Activated naive CD4-positive, alpha-beta T cell treated with anti-CD3 and anti-CD28 coated beads for 36 hours (primary cell): Measurements from ENCODE around the gene KCNQ1. TPM values are rescaled to one million over a fixed set of nuclear protein-coding genes. Genes with fewer than 3 reads are reported as not detected.

Experiments
- CTCF ChIA-PET: fragments of 350-600 bp; sonication (Branson Sonifier 250); formaldehyde crosslinking; loops from one replicate; lab custom pipeline; 2021; ENCODE audit warnings: antibody characterized with exemption; lab: Charles Lee
- DNase-seq: peaks from one replicate; pipeline ENCODE4 v3.0.0-alpha.2; 2020
- H3K27ac Mint-ChIP-seq: one replicate; pipeline ENCODE4 v1.8.0; 2021; ENCODE audit warnings: mild to moderate bottlenecking, mixed read lengths
- H3K27me3 Mint-ChIP-seq: one replicate; pipeline ENCODE4 v1.8.0; 2021; ENCODE audit warnings: low read depth, mixed read lengths
- H3K36me3 Mint-ChIP-seq: one replicate; pipeline ENCODE4 v1.8.0; 2021; ENCODE audit warnings: low read depth, mixed read lengths
- H3K4me1 Mint-ChIP-seq: one replicate; pipeline ENCODE4 v1.8.0; 2021; ENCODE audit warnings: low read depth, mixed read lengths
- H3K4me3 Mint-ChIP-seq: one replicate; pipeline ENCODE4 v1.8.0; 2021; ENCODE audit warnings: mild to moderate bottlenecking, moderate library complexity, mixed read lengths
- H3K9me3 Mint-ChIP-seq: one replicate; pipeline ENCODE4 v1.8.0; 2021; ENCODE audit warnings: mixed read lengths
- intact Hi-C: fragments of 100-400 bp; cut with micrococcal nuclease; formaldehyde crosslinking; loops from one replicate; pipeline ENCODE4 v1.15.1; 2023
- total RNA-seq, 2 experiments: library from RNA; stranded (reverse); gene quantifications; one replicate each; pipeline ENCODE4 v1.2.3, GENCODE V29; 2021

KCNQ1 gene
- total RNA-seq, 2 experiments from 2014 or later = 10.6 to 10.8 TPM

DNA sequence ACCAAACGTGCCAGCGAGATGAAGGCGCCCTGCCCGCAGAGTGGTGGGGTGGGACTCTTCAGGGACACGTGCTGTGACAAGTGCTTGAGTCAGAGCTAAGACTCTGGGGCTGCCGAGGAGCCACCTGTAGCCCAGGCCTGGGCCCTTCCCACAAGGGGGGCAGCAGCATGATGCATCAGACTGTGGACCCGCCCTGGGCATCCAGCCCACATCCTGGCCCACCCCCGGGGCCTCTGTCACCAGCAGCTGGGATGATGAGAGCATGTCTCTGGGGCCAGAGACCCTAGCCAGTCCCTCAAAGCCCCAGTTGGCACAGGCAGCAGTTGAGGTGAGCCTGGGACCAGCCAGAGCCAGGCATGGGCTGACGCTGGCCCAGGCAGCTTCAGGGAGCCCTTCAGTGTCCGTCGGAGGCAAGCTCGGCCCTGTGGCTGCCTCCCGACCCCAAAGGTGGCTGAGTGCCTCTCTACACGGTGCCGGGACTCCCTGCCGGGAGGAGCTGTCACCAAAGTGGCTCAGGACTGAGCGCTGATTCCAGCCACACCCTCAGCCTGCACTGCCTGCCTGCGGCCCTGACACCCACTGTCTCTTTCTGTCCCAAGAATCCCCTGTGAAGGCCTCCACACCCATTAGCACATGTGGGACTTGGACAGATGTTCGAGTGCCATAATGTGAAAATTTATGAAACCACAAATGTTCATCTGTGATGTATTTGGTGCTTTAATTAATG is 399.5 kb downstream of the KCNQ1 start:
- H3K27me3 Mint-ChIP-seq = no peaks in the 10 kb centered on the region
- no peak overlapping the region for H3K4me3 Mint-ChIP-seq
- H3K4me1 Mint-ChIP-seq = peaks cover 6% of the 10 kb centered on the region
- H3K36me3 Mint-ChIP-seq = no peaks in the 10 kb centered on the region
- CTCF ChIA-PET = no interaction called here
- no peak for DNase-seq
- intact Hi-C loops = no loop called here
- no peak overlapping the region for H3K27ac Mint-ChIP-seq
- H3K9me3 Mint-ChIP-seq = no peaks in the 10 kb centered on the region

DNA sequence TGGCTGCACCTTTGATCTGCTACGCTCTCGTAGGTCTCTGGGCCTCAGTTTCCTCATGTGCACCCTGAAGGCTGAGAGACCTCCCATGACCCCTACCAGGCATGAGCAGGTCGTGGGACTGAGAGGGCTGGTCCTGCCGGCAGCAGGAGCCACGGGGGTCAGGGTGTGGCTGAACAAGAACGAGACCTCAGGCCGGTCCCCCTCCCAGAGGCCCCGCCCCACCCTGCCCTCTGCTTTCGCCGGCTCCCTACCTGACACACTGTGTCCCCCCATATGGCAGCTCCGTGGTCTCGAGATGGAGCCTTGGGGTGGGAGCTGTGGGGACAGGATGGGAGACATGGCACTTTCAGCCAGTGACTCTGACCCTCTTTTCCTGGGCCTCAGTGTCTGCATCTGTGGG is 400.2 kb downstream of the KCNQ1 start:
- CTCF ChIA-PET = no interaction called here
- Mint-ChIP-seq H3K4me3 (no peak overlapping the region), H3K36me3 (no peaks in the 10 kb centered on the region), H3K9me3 (no peaks in the 10 kb centered on the region), H3K27ac (no peak overlapping the region), H3K27me3 (no peaks in the 10 kb centered on the region), H3K4me1 (peaks cover 6% of the 10 kb centered on the region)
- DNase-seq = no peak
- intact Hi-C loops = no loop called here

DNA sequence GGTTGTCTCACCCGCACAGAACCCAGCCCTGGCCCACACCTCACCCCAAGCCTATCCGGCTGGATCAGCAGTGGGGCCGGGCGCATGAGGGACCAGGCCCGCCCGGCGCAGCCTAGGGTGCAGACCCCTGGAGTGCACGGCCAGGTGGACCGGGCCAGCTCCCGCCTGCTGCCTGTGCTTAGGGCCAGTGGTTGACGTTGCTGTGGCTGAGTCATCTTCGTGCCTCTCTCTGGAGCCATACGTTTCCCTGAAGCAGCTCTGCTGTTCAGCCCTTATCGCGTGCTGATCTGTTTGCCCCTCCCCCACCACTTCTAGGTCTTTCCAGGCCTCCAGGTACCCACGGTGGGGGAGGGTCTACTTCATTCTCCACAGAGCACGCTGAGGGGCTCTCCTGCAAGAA is 401.2 kb downstream of the KCNQ1 start:
- H3K9me3 Mint-ChIP-seq = no peaks in the 10 kb centered on the region
- intact Hi-C loops = no loop called here
- no peak for DNase-seq
- H3K27me3 Mint-ChIP-seq = no peaks in the 10 kb centered on the region
- no peak overlapping the region for H3K27ac Mint-ChIP-seq
- no peak overlapping the region for H3K4me3 Mint-ChIP-seq
- H3K36me3 Mint-ChIP-seq = no peaks in the 10 kb centered on the region
- CTCF ChIA-PET = no interaction called here
- H3K4me1 Mint-ChIP-seq = peaks cover 6% of the 10 kb centered on the region

- CTCF ChIA-PET = interaction anchor here (0.7 kb wide), 1 partner anchor 32 kb away, joined by 3 read pairs; no protein-coding TSS in a partner anchor
- intact Hi-C loops = no loop called here
- H3K9me3 Mint-ChIP-seq = no peaks in the 10 kb centered on the region
- H3K27ac Mint-ChIP-seq = no peak overlapping the region
- H3K36me3 Mint-ChIP-seq = no peaks in the 10 kb centered on the region
- H3K4me1 Mint-ChIP-seq = peaks cover 6% of the 10 kb centered on the region
- DNase-seq = no peak
- no peaks in the 10 kb centered on the region for H3K27me3 Mint-ChIP-seq
- no peak overlapping the region for H3K4me3 Mint-ChIP-seq
Measured at GRCh38 chr11:2846470-2846869, 401.7 kb downstream of the KCNQ1 start.

GRCh38 chr11:2847561-2847960 is 402.8 kb downstream of the KCNQ1 start:
- no peak for DNase-seq
- no peak overlapping the region for H3K4me3 Mint-ChIP-seq
- CTCF ChIA-PET = no interaction called here

GRCh38 chr11:2848497-2848896 is 403.7 kb downstream of the KCNQ1 start:
- H3K27ac Mint-ChIP-seq = no peak overlapping the region
- DNase-seq = no peak
- CTCF ChIA-PET = no interaction called here
- no peaks in the 10 kb centered on the region for H3K9me3 Mint-ChIP-seq
- no peaks in the 10 kb centered on the region for H3K36me3 Mint-ChIP-seq
- no peaks in the 10 kb centered on the region for H3K27me3 Mint-ChIP-seq
- no peak overlapping the region for H3K4me3 Mint-ChIP-seq
- H3K4me1 Mint-ChIP-seq = no peaks in the 10 kb centered on the region
- intact Hi-C loops = no loop called here

More at GRCh38 chr11:2847561-2847960, 402.8 kb downstream of the KCNQ1 start:
- intact Hi-C loops = no loop called here
- H3K27me3 Mint-ChIP-seq = no peaks in the 10 kb centered on the region
- H3K27ac Mint-ChIP-seq = no peak overlapping the region
- H3K4me1 Mint-ChIP-seq = peaks cover 3% of the 10 kb centered on the region
- no peaks in the 10 kb centered on the region for H3K36me3 Mint-ChIP-seq
- no peaks in the 10 kb centered on the region for H3K9me3 Mint-ChIP-seq

GRCh38 chr11:2849994-2850770 is 405.4 kb downstream of the KCNQ1 start:
- no peaks in the 10 kb centered on the region for H3K27me3 Mint-ChIP-seq
- DNase-seq = no peak
- no peaks in the 10 kb centered on the region for H3K4me1 Mint-ChIP-seq
- CTCF ChIA-PET = no interaction called here
- no peak overlapping the region for H3K27ac Mint-ChIP-seq
- H3K4me3 Mint-ChIP-seq = no peak overlapping the region
- no peaks in the 10 kb centered on the region for H3K9me3 Mint-ChIP-seq
- intact Hi-C loops = no loop called here
- H3K36me3 Mint-ChIP-seq = no peaks in the 10 kb centered on the region

DNA sequence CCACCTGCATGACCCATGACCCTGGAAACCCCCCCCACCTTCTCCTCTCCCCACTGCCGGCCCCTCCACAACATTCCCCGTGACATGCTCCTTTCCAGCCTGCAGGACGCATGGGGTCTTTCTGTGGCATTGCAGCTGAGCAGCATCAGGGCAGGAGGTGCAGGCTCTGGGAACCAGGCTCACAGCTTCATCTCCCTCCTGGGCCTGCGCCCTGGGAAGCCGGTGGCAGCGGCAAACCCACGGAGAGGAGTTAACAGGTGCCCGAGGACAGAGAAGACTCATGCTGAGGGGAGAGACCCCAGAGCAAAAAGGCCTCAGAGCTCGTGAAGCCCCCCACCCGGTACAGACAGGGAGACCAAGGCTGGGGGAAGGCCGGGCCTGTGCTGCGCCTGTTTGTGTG is 408.6 kb downstream of the KCNQ1 start:
- CTCF ChIA-PET = no interaction called here
- Mint-ChIP-seq H3K4me3 (no peak overlapping the region), H3K36me3 (no peaks in the 10 kb centered on the region), H3K27me3 (no peaks in the 10 kb centered on the region), H3K9me3 (no peaks in the 10 kb centered on the region), H3K4me1 (no peaks in the 10 kb centered on the region), H3K27ac (no peak overlapping the region)
- DNase-seq = no peak
- intact Hi-C loops = no loop called here

DNA sequence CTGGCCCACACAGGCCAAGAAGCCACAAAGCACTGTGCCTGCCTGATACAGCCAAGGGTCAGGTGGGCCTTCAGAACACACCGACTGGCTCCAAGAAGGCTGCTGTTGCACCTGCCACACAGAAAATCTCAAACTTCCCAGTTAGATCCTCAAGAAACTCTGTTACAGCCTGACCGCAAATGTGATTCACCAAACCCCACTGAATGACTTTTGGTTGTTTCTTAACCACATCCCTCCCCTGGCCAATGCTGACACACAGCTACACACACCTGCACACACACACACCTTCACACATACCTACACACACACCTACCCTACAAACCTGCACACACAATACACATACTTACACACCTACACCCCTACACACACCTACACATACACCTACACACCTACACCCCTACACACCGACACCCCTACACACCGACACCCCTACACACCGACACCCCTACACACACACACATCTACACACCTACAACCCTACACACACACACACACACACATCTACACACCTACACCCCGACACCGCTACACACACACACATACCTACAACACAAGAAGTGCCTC is 409.3 kb downstream of the KCNQ1 start:
- Mint-ChIP-seq H3K36me3 (no peaks in the 10 kb centered on the region), H3K9me3 (no peaks in the 10 kb centered on the region), H3K27me3 (no peaks in the 10 kb centered on the region), H3K4me3 (no peak overlapping the region), H3K27ac (no peak overlapping the region), H3K4me1 (no peaks in the 10 kb centered on the region)
- CTCF ChIA-PET = no interaction called here
- intact Hi-C loops = no loop called here
- no peak for DNase-seq

GRCh38 chr11:2855162-2855561 is 410.4 kb downstream of the KCNQ1 start:
- H3K27ac Mint-ChIP-seq = no peak overlapping the region
- no peaks in the 10 kb centered on the region for H3K9me3 Mint-ChIP-seq
- intact Hi-C loops = no loop called here
- H3K36me3 Mint-ChIP-seq = no peaks in the 10 kb centered on the region
- CTCF ChIA-PET = no interaction called here
- H3K4me1 Mint-ChIP-seq = no peaks in the 10 kb centered on the region
- H3K4me3 Mint-ChIP-seq = no peak overlapping the region
- no peaks in the 10 kb centered on the region for H3K27me3 Mint-ChIP-seq
- no peak for DNase-seq

DNA sequence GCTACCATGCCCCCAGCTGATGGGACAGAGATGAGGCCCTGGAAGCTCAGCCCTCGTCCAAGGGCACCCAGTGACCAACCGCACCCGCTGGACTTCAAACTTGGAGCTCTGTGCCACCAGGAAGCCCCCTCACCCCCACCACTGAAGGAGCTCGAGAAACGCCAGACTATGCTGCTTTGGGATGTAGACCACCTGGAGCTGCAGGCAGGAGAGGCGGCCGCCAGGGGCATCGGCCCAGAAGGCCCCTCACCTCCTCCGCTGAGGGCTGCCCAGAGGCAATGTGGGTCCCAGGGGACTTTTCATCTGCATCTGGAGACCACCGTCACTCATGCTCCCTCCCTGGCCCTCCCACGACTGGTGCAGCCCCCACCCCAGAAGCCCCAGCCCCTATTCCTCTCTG is 412.5 kb downstream of the KCNQ1 start:
- H3K27me3 Mint-ChIP-seq = peaks cover 14% of the 10 kb centered on the region

GRCh38 chr11:2857918-2858317 is 413.1 kb downstream of the KCNQ1 start:
- Mint-ChIP-seq H3K27ac (no peak overlapping the region), H3K4me1 (no peaks in the 10 kb centered on the region), H3K27me3 (peaks cover 14% of the 10 kb centered on the region), H3K4me3 (no peak overlapping the region), H3K36me3 (no peaks in the 10 kb centered on the region), H3K9me3 (no peaks in the 10 kb centered on the region)
- intact Hi-C loops = no loop called here
- no peak for DNase-seq
- CTCF ChIA-PET = no interaction called here

More for the DNA sequence above, 412.5 kb downstream of the KCNQ1 start:
- Mint-ChIP-seq H3K9me3 (no peaks in the 10 kb centered on the region), H3K36me3 (no peaks in the 10 kb centered on the region), H3K27ac (no peak overlapping the region), H3K4me1 (no peaks in the 10 kb centered on the region), H3K4me3 (no peak overlapping the region)
- intact Hi-C loops = no loop called here
- no peak for DNase-seq
- CTCF ChIA-PET = no interaction called here
